GM19240 (cell line): Measurements from ENCODE around the gene FGG.

ENCODE experiments used
- DNase-seq: peaks from one replicate; pipeline ENCODE4 v3.0.0; 2011; ENCODE audit warnings: low spot score; ENCODE audit not compliant: insufficient read length

FGG gene

DNA sequence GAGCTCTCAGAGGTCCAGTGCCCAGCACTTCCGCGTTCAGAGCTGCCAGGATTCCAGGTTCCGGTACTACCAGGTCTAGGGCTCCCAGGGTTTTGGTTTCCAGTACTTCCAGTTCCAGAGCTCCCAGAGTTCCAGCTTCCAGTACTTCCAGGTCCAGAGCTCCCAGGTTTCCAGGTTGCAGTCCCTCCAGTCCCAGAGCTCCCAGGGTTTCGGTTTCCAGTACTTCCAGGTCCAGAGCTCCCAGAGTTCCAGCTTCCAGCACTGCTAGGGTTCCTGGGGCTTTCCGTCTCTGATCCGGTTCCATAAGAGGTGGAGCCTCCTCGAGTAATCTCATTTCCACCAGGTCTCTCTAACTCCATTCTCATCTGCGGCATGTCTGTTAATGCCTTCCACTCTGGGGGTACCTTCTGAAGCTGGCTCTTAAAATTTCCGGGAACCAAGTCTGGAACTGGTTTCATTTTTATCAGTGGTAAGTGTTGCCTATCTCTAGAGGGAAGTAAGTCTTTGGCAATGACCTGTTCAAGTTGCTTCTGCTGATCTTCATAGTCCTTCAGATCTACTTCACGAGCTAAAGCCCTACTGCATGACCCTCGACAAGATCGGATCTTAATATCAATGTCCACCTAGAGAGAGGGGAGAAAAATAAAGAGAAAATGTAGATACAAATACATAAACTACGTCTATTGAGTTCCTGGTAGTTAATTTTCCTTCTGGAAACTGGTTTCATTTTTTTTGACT is 26.0 kb downstream of the FGG start:
- no peak for DNase-seq

- DNase-seq = no peak
Observed at GRCh38 chr4:154585369-154586018, 27.0 kb downstream of the FGG start.

DNA sequence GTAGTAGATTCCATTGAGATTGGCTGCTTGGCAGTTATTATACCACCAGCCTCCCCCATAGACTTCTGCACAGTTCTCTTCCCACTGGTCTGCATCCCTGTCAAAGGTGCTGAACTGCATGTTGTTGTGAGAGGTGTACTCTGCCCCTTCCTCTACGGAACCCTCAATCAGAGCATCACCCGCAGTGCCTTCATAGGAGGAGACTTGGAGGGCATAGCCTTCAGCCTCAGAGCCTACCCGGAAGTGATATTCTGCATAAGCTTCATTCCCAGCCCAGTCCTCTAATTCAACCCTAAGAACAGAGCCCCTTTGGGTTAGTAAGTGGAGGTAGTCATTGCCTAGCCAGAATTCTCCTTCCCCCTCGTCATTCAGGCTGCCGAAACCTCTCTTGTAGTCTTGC is 28.2 kb downstream of the FGG start:
- no peak for DNase-seq

DNA sequence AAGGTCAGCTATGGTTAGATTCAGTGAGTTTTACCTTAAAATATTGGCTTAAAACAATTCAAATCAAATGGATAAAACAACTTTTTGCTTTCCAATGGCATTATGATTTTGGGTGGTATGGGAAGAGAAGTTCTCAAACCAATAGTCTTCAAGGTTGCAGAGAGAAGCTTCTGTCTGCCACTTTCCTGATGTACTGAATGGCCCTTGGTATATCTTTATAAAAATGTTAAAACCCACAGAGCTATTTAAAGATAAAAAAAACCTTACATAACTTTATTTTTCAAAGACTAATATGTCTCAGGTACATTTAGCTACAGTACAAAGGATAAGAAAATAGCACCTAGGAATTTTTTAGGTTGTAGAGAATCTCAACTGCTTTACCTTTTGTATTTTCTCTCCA is 28.8 kb downstream of the FGG start:
- DNase-seq = no peak

DNA sequence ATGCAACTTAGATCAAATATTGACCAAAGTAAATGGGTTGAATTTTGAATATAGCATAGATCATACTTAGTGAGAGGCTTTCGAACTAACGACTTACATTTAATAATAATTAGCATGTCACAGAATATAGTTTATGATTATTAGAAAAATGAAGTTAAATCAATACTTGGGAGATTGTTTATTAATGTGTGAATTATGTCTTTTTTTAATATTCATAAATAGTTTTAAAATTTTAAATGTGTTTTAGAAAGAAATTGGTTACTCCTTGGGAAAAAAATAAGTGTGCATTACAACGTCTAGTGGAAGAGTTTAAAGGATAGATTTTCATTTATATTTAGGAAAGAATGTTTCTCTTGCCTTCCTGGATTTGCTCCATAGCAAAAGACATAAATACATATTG is 29.2 kb downstream of the FGG start:
- DNase-seq = no peak

DNA sequence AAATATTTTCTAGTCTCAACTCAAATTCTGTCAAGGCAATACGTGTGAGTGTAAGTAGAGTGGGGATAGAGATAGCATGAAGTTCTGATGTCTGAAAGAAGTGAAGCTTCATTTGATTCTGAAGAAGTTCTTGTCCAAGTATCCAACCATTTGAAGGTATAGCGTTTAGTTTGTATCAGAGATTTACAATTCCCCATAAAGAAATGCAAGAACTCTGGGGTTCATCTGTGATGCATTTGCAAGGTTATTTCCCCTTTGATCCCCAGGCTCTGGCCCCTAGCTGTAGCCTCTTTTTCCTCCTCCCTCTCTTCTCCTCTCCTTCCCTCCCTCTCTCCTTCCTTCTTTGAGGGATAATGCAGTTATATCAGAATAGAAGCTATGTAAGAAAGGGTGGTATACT is 29.7 kb downstream of the FGG start:
- no peak for DNase-seq

DNA sequence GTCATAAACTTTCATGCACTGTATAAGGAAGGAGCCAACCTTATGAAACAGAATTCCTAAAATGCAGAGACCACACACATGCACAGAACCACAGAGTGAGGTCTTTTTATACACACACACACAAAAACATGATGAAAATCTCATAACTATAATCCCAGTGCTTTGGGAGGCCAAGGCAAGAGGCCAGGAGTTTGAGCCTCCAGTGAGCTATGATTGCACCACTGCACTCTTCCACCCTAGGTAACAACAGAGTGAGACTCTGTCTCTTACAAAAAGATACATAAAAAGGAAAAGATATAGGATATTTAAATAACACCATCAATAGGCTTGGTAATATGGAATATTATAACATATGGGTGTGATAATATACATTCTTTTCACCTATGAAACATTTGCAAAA is 32.5 kb downstream of the FGG start:
- DNase-seq = no peak

GRCh38 chr4:154578919-154579318 is 33.5 kb downstream of the FGG start:
- no peak for DNase-seq

- no peak for DNase-seq
Observed at GRCh38 chr4:154577324-154577723, 35.1 kb downstream of the FGG start.

GRCh38 chr4:154574311-154574710 is 38.1 kb downstream of the FGG start:
- DNase-seq = no peak

DNA sequence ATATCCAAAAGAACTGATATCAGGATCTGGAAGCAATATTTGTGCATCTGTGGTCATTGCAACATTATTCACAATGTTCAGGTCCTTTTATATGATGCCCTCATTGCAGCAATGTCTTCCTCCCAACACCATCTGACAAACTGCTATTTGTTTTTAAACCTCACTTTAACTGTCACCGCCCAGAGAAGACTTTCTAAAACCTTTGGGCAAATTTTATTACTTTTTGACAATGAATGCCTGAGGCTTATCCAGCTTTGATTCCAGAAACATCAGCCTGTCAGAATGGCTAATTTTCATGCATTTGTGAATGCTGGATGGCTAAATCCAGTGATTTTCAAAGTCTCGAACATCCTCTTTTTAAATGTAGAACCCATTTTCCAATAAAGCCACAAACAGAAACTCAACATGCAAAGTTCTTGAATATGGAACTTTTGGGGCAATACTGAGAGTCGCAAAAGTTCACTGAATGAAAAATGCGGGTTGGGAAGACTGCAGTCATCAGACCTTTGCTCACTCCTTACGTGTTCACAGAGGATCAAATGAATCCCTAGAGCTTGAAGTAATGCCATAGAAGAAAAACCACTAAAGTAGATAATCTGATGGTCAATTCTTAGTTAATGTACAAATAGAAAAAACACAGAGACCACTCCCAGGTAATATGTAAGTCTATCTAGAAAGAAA is 39.1 kb downstream of the FGG start:
- no peak for DNase-seq

DNA sequence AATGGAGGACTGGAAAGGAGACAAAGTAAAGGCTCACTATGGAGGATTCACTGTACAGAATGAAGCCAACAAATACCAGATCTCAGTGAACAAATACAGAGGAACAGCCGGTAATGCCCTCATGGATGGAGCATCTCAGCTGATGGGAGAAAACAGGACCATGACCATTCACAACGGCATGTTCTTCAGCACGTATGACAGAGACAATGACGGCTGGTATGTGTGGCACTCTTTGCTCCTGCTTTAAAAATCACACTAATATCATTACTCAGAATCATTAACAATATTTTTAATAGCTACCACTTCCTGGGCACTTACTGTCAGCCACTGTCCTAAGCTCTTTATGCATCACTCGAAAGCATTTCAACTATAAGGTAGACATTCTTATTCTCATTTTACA is 42.9 kb downstream of the FGG start:
- DNase-seq = no peak

GRCh38 chr4:154569028-154569427 is 43.4 kb downstream of the FGG start:
- no peak for DNase-seq

DNA sequence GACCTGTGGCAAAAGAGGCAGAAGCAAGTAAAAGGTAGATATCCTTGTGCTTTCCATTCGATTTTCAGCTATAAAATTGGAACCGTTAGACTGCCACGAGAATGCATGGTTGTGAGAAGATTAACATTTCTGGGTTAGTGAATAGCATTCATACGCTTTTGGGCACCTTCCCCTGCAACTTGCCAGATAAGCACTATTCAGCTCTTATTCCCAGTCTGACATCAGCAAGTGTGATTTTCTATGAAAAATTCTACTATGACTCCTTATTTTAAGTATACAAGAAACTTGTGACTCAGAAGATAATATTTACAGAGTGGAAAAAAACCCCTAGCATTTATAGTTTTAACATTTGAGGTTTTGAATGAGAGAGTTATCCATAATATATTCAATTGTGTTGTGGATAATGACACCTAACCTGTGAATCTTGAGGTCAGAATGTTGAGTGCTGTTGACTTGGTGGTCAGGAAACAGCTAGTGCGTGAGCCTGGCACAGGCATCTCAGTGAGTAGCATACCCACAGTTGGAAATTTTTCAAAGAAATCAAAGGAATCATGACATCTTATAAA is 45.7 kb downstream of the FGG start:
- no peak for DNase-seq

DNA sequence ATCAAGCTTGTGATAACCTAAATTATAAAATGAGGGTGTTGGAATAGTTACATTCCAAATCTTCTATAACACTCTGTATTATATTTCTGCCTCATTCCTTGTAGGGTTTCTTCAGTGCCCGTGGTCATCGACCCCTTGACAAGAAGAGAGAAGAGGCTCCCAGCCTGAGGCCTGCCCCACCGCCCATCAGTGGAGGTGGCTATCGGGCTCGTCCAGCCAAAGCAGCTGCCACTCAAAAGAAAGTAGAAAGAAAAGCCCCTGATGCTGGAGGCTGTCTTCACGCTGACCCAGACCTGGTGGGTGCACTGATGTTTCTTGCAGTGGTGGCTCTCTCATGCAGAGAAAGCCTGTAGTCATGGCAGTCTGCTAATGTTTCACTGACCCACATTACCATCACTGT is 46.8 kb downstream of the FGG start:
- no peak for DNase-seq

- no peak for DNase-seq
Observed at GRCh38 chr4:154564311-154564710, 48.1 kb downstream of the FGG start.

GRCh38 chr4:154562697-154563254 is 49.7 kb downstream of the FGG start, which contains the start of gene FGB:
TSS of gene FGB (plus strand) at chr4:154563011. CDS start at chr4:154563019, 8 bp downstream.
- no peak for DNase-seq

DNA sequence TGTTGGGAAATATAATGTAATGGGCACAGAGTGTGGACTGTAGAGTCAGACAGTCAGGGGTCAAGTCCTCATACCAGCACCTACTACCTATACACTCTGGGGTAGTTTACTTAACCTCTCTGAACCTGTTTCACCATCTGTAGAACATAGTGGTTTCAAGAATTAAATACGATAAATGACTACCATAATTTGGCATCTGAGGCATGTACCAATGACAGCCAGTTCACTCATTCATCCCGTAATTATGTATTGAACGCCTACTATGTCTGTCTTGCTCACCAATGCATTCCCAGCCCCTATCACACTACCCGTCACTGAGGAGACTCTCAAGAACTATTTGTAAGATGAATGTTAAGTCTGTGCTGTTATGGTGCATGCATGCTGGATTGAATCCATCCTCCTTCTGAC is 51.6 kb downstream of the FGG start:
- no peak for DNase-seq

DNA sequence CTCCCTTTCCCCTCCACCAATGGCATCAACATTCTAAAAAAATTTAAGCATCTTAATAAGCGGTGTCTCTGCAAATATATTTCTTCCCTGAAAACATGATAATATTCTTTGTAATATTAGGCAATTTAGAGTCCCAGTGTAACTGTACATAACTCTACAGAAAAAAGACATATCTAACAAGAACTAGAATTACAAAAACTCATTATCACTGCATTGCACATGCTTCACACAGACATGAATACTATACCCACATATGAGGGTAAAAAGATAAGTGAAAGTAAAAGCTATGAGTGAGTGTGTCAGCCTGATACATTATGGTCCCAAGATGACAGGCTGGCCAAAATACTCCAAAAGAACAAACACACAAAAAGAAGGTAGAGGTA is 52.0 kb downstream of the FGG start:
- no peak for DNase-seq

GRCh38 chr4:154559494-154560418 is 52.7 kb downstream of the FGG start:
- DNase-seq = no peak

GRCh38 chr4:154559141-154559493 is 53.3 kb downstream of the FGG start:
- no peak for DNase-seq
